HepG2 (cell line): Measurements from ENCODE around the gene DEFB112. TPM values are rescaled to one million over a fixed set of nuclear protein-coding genes. Genes with fewer than 3 reads are reported as not detected.

ENCODE experiments used
- DNMT1 ChIP-seq: sonication (generic); formaldehyde crosslinking; IDR thresholded peaks from 2 replicates; pipeline ENCODE4 v1.5.1; 2020; ENCODE audit warnings: mild to moderate bottlenecking, missing genetic modification reagents
- JDP2 ChIP-seq: sonication (generic); formaldehyde crosslinking; IDR thresholded peaks from 2 replicates; pipeline ENCODE4 v1.8.1; 2022; ENCODE audit warnings: missing genetic modification reagents, borderline replicate concordance
- ZNF44 ChIP-seq: sonication (generic); formaldehyde crosslinking; IDR thresholded peaks from 2 replicates; pipeline ENCODE4 v1.5.1; 2020; ENCODE audit warnings: mild to moderate bottlenecking, missing genetic modification reagents
- ZNF567 ChIP-seq: sonication (generic); formaldehyde crosslinking; IDR thresholded peaks from 2 replicates; pipeline ENCODE4 v1.8.1; 2023; ENCODE audit warnings: mild to moderate bottlenecking, missing genetic modification reagents, borderline replicate concordance
- polyA plus RNA-seq, 8 experiments: library from polyadenylated mRNA; depleted of rRNA in 3 of 8; stranded (reverse) in 7 of 8; unstranded in 1 of 8; fragments of >200 nt; fragmentation: Illumina TruSeq in 4 of 8; extraction: Trizol in 4 of 8; gene quantifications; 2 replicates each; pipeline versions ENCODE4 v1.2.1 to v1.2.3, GENCODE V29; 2011 to 2016; ENCODE audit warnings: low read depth in 4 of 8, missing spikeins in 1 of 8, mixed read lengths in 1 of 8; ENCODE audit not compliant: insufficient read depth in 1 of 8
- total RNA-seq, 5 experiments: library from RNA; depleted of rRNA; stranded (reverse); fragments of >200 nt; fragmentation: Illumina TruSeq; extraction: Trizol; gene quantifications; 2 replicates each; pipeline ENCODE4 v1.2.3, GENCODE V29; 2016; ENCODE audit warnings: low read depth in 1 of 5
- TF ChIP-seq, protein P1 (sequence below), 2 experiments: sonication (generic) in 1 of 2; formaldehyde crosslinking in 1 of 2; IDR thresholded peaks; 2 replicates each; pipeline versions ENCODE4 v1.6.1 to v1.9.0; 2014 to 2022; ENCODE audit warnings: antibody characterized with exemption in 1 of 2, borderline replicate concordance in 1 of 2, inconsistent platforms in 1 of 2, low read depth in 1 of 2, missing genetic modification reagents in 1 of 2
- TF ChIP-seq, protein P2 (sequence below): sonication (generic); formaldehyde crosslinking; conservative IDR thresholded peaks from 2 replicates; pipeline ENCODE4 v1.4.0; 2020; ENCODE audit warnings: mild to moderate bottlenecking, missing genetic modification reagents, moderate library complexity
- TF ChIP-seq, protein P3 (sequence below): sonication (generic); formaldehyde crosslinking; IDR thresholded peaks from 2 replicates; pipeline ENCODE4 v1.8.0; 2022; ENCODE audit warnings: mild to moderate bottlenecking, missing genetic modification reagents, moderate library complexity
- TF ChIP-seq, protein P4 (sequence below): sonication (generic); formaldehyde crosslinking; IDR thresholded peaks from 2 replicates; pipeline ENCODE4 v1.8.0; 2022; ENCODE audit warnings: mild to moderate bottlenecking, missing genetic modification reagents, moderate library complexity
- TF ChIP-seq, protein P5 (sequence below): sonication (generic); formaldehyde crosslinking; IDR thresholded peaks from 2 replicates; pipeline ENCODE4 v1.5.0; 2020; ENCODE audit warnings: mild to moderate bottlenecking, missing genetic modification reagents, moderate library complexity

DEFB112 gene
- total and polyA plus RNA-seq, 2 of the 13 experiments (the other 11 are each of a cell fraction or from before 2014, with no cell fraction given): not detected

DNA sequence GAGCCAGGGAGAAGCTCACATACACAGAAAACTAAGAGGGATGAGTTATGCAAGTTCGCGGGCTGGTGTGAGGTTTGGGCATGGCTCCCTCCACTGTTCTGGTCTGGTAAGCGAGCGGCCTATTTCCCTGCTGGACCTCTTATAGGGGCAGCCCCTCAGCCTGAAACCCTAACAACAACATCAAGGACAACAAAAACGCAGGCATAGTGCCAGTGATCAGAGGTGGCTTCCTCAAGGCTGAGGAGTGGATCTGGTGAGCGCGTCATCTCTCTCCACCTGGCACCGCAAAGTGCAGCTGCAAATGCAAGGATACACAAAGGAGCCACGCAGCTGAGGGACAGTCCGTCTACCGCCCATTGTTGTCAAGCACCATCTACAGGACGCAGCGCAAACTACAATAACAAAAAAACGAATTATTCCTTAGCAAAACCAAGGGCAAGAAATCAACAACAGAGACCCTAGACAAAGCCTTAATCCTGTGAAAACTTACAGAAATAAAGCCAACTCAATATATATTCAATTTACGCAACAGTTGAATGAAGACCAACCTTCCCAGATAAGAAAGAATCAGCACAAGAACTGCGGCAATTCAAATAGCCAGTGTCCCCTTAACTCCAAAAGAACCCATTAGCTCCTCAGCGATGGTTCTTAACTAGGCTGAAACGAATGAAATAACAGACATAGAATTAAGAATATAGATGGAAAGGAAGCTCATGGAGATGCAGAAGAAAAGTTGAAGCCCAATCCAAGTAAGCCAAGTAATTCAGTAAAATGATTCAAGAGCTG lies 18.8 kb downstream of the DEFB112 start (continued):
- TF ChIP-seq, protein P1, sequence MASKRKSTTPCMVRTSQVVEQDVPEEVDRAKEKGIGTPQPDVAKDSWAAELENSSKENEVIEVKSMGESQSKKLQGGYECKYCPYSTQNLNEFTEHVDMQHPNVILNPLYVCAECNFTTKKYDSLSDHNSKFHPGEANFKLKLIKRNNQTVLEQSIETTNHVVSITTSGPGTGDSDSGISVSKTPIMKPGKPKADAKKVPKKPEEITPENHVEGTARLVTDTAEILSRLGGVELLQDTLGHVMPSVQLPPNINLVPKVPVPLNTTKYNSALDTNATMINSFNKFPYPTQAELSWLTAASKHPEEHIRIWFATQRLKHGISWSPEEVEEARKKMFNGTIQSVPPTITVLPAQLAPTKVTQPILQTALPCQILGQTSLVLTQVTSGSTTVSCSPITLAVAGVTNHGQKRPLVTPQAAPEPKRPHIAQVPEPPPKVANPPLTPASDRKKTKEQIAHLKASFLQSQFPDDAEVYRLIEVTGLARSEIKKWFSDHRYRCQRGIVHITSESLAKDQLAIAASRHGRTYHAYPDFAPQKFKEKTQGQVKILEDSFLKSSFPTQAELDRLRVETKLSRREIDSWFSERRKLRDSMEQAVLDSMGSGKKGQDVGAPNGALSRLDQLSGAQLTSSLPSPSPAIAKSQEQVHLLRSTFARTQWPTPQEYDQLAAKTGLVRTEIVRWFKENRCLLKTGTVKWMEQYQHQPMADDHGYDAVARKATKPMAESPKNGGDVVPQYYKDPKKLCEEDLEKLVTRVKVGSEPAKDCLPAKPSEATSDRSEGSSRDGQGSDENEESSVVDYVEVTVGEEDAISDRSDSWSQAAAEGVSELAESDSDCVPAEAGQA (IDR thresholded peaks at IDR 0.05; ENCODE audit: low read depth): no peak
- TF ChIP-seq, protein P1 (CRISPR knock-in tag; IDR thresholded peaks at IDR 0.05; ENCODE audit: borderline replicate concordance): no peak
- TF ChIP-seq, protein P2, sequence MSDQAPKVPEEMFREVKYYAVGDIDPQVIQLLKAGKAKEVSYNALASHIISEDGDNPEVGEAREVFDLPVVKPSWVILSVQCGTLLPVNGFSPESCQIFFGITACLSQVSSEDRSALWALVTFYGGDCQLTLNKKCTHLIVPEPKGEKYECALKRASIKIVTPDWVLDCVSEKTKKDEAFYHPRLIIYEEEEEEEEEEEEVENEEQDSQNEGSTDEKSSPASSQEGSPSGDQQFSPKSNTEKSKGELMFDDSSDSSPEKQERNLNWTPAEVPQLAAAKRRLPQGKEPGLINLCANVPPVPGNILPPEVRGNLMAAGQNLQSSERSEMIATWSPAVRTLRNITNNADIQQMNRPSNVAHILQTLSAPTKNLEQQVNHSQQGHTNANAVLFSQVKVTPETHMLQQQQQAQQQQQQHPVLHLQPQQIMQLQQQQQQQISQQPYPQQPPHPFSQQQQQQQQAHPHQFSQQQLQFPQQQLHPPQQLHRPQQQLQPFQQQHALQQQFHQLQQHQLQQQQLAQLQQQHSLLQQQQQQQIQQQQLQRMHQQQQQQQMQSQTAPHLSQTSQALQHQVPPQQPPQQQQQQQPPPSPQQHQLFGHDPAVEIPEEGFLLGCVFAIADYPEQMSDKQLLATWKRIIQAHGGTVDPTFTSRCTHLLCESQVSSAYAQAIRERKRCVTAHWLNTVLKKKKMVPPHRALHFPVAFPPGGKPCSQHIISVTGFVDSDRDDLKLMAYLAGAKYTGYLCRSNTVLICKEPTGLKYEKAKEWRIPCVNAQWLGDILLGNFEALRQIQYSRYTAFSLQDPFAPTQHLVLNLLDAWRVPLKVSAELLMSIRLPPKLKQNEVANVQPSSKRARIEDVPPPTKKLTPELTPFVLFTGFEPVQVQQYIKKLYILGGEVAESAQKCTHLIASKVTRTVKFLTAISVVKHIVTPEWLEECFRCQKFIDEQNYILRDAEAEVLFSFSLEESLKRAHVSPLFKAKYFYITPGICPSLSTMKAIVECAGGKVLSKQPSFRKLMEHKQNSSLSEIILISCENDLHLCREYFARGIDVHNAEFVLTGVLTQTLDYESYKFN (CRISPR knock-in tag): no peak
- TF ChIP-seq JDP2 (no peak), DNMT1 (CRISPR knock-in tag) (0 out of 2 replicates have a peak, but pooled peaks have one; percentile 81), ZNF567 (CRISPR knock-in tag) (no peak), ZNF44 (CRISPR knock-in tag) (no peak; the same call in 1 of the 2 replicates)
- TF ChIP-seq, protein P3, sequence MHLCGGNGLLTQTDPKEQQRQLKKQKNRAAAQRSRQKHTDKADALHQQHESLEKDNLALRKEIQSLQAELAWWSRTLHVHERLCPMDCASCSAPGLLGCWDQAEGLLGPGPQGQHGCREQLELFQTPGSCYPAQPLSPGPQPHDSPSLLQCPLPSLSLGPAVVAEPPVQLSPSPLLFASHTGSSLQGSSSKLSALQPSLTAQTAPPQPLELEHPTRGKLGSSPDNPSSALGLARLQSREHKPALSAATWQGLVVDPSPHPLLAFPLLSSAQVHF (CRISPR knock-in tag): no peak
- TF ChIP-seq, protein P4, sequence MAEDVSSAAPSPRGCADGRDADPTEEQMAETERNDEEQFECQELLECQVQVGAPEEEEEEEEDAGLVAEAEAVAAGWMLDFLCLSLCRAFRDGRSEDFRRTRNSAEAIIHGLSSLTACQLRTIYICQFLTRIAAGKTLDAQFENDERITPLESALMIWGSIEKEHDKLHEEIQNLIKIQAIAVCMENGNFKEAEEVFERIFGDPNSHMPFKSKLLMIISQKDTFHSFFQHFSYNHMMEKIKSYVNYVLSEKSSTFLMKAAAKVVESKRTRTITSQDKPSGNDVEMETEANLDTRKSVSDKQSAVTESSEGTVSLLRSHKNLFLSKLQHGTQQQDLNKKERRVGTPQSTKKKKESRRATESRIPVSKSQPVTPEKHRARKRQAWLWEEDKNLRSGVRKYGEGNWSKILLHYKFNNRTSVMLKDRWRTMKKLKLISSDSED (CRISPR knock-in tag): no peak
- TF ChIP-seq, protein P5, sequence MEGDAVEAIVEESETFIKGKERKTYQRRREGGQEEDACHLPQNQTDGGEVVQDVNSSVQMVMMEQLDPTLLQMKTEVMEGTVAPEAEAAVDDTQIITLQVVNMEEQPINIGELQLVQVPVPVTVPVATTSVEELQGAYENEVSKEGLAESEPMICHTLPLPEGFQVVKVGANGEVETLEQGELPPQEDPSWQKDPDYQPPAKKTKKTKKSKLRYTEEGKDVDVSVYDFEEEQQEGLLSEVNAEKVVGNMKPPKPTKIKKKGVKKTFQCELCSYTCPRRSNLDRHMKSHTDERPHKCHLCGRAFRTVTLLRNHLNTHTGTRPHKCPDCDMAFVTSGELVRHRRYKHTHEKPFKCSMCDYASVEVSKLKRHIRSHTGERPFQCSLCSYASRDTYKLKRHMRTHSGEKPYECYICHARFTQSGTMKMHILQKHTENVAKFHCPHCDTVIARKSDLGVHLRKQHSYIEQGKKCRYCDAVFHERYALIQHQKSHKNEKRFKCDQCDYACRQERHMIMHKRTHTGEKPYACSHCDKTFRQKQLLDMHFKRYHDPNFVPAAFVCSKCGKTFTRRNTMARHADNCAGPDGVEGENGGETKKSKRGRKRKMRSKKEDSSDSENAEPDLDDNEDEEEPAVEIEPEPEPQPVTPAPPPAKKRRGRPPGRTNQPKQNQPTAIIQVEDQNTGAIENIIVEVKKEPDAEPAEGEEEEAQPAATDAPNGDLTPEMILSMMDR (CRISPR knock-in tag): peak; percentile 75
